Measurements from ENCODE around the gene PSME3IP1.
"Not testable (repeated sequence)": the region's sequence is repeated elsewhere in the genome, so short reads cannot be mapped to it uniquely, and the experiment has no call there.

PSME3IP1 gene

GRCh38 chr16:57123216-57123973 lies 62.4 kb downstream of the PSME3IP1 start:
- no peak for DNase-seq

- no peak for DNase-seq
Measured at GRCh38 chr16:57118461-57119084, 67.3 kb downstream of the PSME3IP1 start.

- DNase-seq: no peak
Measured at GRCh38 chr16:57115514-57116182, 70.2 kb downstream of the PSME3IP1 start.

- DNase-seq: no peak
Measured at GRCh38 chr16:57115168-57115513, 70.7 kb downstream of the PSME3IP1 start.

- no peak for DNase-seq
Measured at GRCh38 chr16:57113664-57114063, 72.2 kb downstream of the PSME3IP1 start.

- DNase-seq: no peak
Measured at GRCh38 chr16:57113042-57113453, 72.8 kb downstream of the PSME3IP1 start.

GRCh38 chr16:57112403-57113041 lies 73.3 kb downstream of the PSME3IP1 start:
- no peak for DNase-seq

GRCh38 chr16:57111420-57111819 lies 74.4 kb downstream of the PSME3IP1 start:
- no peak for DNase-seq

- DNase-seq: no peak
Measured at GRCh38 chr16:57110937-57111336, 74.9 kb downstream of the PSME3IP1 start.

- DNase-seq: not testable (repeated sequence)
Measured at GRCh38 chr16:57109259-57110105, 76.4 kb downstream of the PSME3IP1 start.

- no peak for DNase-seq
Measured at GRCh38 chr16:57108432-57108831, 77.4 kb downstream of the PSME3IP1 start.

- no peak for DNase-seq
Measured at GRCh38 chr16:57107321-57107922, 78.4 kb downstream of the PSME3IP1 start.

GRCh38 chr16:57106767-57107166 lies 79.1 kb downstream of the PSME3IP1 start:
- no peak for DNase-seq

GRCh38 chr16:57105184-57105583 lies 80.7 kb downstream of the PSME3IP1 start:
- DNase-seq: no peak

- no peak for DNase-seq
Measured at GRCh38 chr16:57104706-57105105, 81.1 kb downstream of the PSME3IP1 start.

GRCh38 chr16:57102888-57103851 lies 82.7 kb downstream of the PSME3IP1 start:
- no peak for DNase-seq

All from stimulated activated CD4-positive, alpha-beta T cell treated with anti-CD3 and anti-CD28 coated beads, Interleukin-4, amount 100 ng/mL, for 1 hour (primary cell).